GM10248 (cell line): ENCODE results near the gene DOCK10.
"Not testable (repeated sequence)": the region's sequence is repeated elsewhere in the genome, so short reads cannot be mapped to it uniquely, and the experiment has no call there.

ENCODE experiments used
- CTCF ChIA-PET: fragments of 300-600 bp; sonication (Branson Sonifier 250); formaldehyde crosslinking; extraction: SDS; loops from one replicate; lab custom pipeline; 2021; ENCODE audit warnings: antibody characterized with exemption; lab: Yijun Ruan, JAX
- POLR2A ChIA-PET: fragments of 350-650 bp; sonication (Branson Sonifier 250); formaldehyde crosslinking; extraction: SDS; loops from one replicate; lab custom pipeline; 2020; ENCODE audit warnings: antibody characterized with exemption; lab: Yijun Ruan, JAX
- DNase-seq: peaks from one replicate; pipeline ENCODE4 v3.0.0; 2012; ENCODE audit errors: extremely low spot score
- CTCF ChIP-seq: IDR thresholded peaks from 2 replicates; pipeline ENCODE4 v1.5.1; 2012; ENCODE audit warnings: mild to moderate bottlenecking, low read depth; ENCODE audit errors: extremely low read depth, missing control alignments, control extremely low read depth

DOCK10 gene

GRCh38 chr2:225055714-225056113, 13.4 kb upstream of the DOCK10 start:
- TF ChIP-seq CTCF = no peak
- CTCF ChIA-PET = interaction anchor here (0.7 to 2.7 kb wide), 5 partner anchors 10 to 54 kb away, joined by 3 to 11 read pairs (median 3); no protein-coding TSS in a partner anchor
- POLR2A ChIA-PET = no interaction called here
- DNase-seq = no peak

- ChIA-PET CTCF (interaction anchor here (0.9 to 1.7 kb wide), 3 partner anchors 8 to 14 kb away, joined by 3 to 7 read pairs (median 6); partner anchors contain the start of gene DOCK10), POLR2A (no interaction called here)
- DNase-seq = no peak
- no peak for TF ChIP-seq CTCF
These were observed 10.4 kb upstream of the DOCK10 start for GRCh38 chr2:225052703-225053102.

GRCh38 chr2:225047502-225047901, 5.2 kb upstream of the DOCK10 start:
- DNase-seq, POLR2A ChIA-PET, CTCF ChIA-PET: not testable (repeated sequence)

GRCh38 chr2:225042800-225043167, 516 bp upstream of the DOCK10 start:
- no peak for DNase-seq
- no peak for TF ChIP-seq CTCF
- POLR2A ChIA-PET = no interaction called here
- CTCF ChIA-PET = interaction anchor here (1.1 to 2.9 kb wide), 6 partner anchors 8 to 148 kb away, joined by 3 to 11 read pairs (median 3); no protein-coding TSS in a partner anchor

GRCh38 chr2:225041207-225041850, 939 bp downstream of the DOCK10 start:
- POLR2A ChIA-PET = no interaction called here
- DNase-seq = peak; percentile 77
- no peak for TF ChIP-seq CTCF
- CTCF ChIA-PET = interaction anchor here (0.7 to 1.6 kb wide), 10 partner anchors 9 to 459 kb away, joined by 3 to 6 read pairs (median 3); no protein-coding TSS in a partner anchor

- CTCF ChIA-PET = interaction anchor here (0.7 to 2.9 kb wide), 5 partner anchors 12 to 81 kb away, joined by 3 to 18 read pairs (median 4); no protein-coding TSS in a partner anchor
- peak; percentile 24 for DNase-seq
- no peak for TF ChIP-seq CTCF
- POLR2A ChIA-PET = no interaction called here
These were observed 1.4 kb downstream of the DOCK10 start for GRCh38 chr2:225040856-225041206.

- ChIA-PET POLR2A (no interaction called here), CTCF (interaction anchor here (0.7 to 2.9 kb wide), 8 partner anchors 12 to 621 kb away, joined by 3 to 18 read pairs (median 4); no protein-coding TSS in a partner anchor)
- TF ChIP-seq CTCF = no peak
These were observed 2.1 kb downstream of the DOCK10 start for GRCh38 chr2:225040142-225040541.

More at GRCh38 chr2:225040142-225040541, 2.1 kb downstream of the DOCK10 start:
- DNase-seq = no peak
